GM12878 (cell line): ENCODE data around the gene GTSE1. TPM values are rescaled to one million over a fixed set of nuclear protein-coding genes. Genes with fewer than 3 reads are reported as not detected.

ENCODE experiments used
- BCLAF1 ChIP-seq: fragments of 450-650 bp; IDR thresholded peaks from 2 replicates; pipeline ENCODE4 v1.6.1; 2017; ENCODE audit warnings: antibody characterized with exemption, mild to moderate bottlenecking, moderate library complexity
- PKNOX1 ChIP-seq: fragments of 450-650 bp; IDR thresholded peaks from 2 replicates; pipeline ENCODE4 v1.6.1; 2016; ENCODE audit warnings: mild to moderate bottlenecking
- REST ChIP-seq: IDR thresholded peaks from 2 replicates; pipeline ENCODE4 v1.6.1; 2012; ENCODE audit warnings: mild to moderate bottlenecking, low read depth, low read length
- TCF3 ChIP-seq: IDR thresholded peaks from 2 replicates; pipeline ENCODE4 v1.6.1; 2012; ENCODE audit warnings: low read depth, mild to moderate bottlenecking, low read length, borderline replicate concordance; ENCODE audit not compliant: insufficient read depth
- ZBTB40 ChIP-seq: fragments of 450-650 bp; IDR thresholded peaks from 2 replicates; pipeline ENCODE4 v1.6.1; 2016; ENCODE audit warnings: mild to moderate bottlenecking, moderate library complexity, borderline replicate concordance
- ZNF384 ChIP-seq: IDR thresholded peaks from 2 replicates; pipeline ENCODE4 v1.6.1; 2012; ENCODE audit warnings: low read depth, mild to moderate bottlenecking, low read length, improper control_type of control experiment, borderline replicate concordance
- polyA plus RNA-seq, 11 experiments: library from polyadenylated mRNA; depleted of rRNA in 4 of 11; unstranded in 6 of 11; stranded (reverse) in 5 of 11; fragments of >200 nt; fragmentation: Nextera tagmentation in 4 of 11; fragmentation: Illumina TruSeq in 1 of 11; extraction: Ambion mirVana in 4 of 11; extraction: Trizol in 1 of 11; gene quantifications; 1 replicate in 1 of 11; 2 replicates in 10 of 11; pipeline versions ENCODE4 v1.2.1 to v1.2.3, GENCODE V29; 2011 to 2016; ENCODE audit warnings: inconsistent platforms in 2 of 11, missing spikeins in 2 of 11, low read depth in 1 of 11
- total RNA-seq, 4 experiments: library from RNA; depleted of rRNA in 3 of 4; stranded (reverse); fragments of >200 nt in 3 of 4; fragmentation: Illumina TruSeq in 1 of 4; extraction: Trizol in 1 of 4; gene quantifications; 2 replicates each; pipeline versions ENCODE4 v1.2.1 to v1.2.3, GENCODE V29; 2013 to 2021

Gene GTSE1
- total and polyA plus RNA-seq, 10 of the 15 experiments (the other 5 are each of a cell fraction or from before 2014, with no cell fraction given), result 6.6 to 46.2 (median 32.3) TPM

- TF ChIP-seq BCLAF1 (no peak), ZNF384 (no peak), REST (no peak), PKNOX1 (no peak), TCF3 (no peak), ZBTB40 (no peak)
Measured at GRCh38 chr22:46323162-46323561, 26.5 kb downstream of the GTSE1 start (continued).
